Fibroblast of skin of left biceps (primary cell): Measurements from ENCODE around the gene PRIM2.
A peak's percentile ranks its signal among the peaks of the same experiment; 100 is the strongest.
"Not testable (repeated sequence)": the region's sequence is repeated elsewhere in the genome, so short reads cannot be mapped to it uniquely, and the experiment has no call there.

Experiments used
- DNase-seq, 2 experiments: peaks; one replicate each; pipeline ENCODE4 v3.0.0-alpha.2; 2013; ENCODE audit warnings: low read depth in 2 of 2

Gene PRIM2

DNA sequence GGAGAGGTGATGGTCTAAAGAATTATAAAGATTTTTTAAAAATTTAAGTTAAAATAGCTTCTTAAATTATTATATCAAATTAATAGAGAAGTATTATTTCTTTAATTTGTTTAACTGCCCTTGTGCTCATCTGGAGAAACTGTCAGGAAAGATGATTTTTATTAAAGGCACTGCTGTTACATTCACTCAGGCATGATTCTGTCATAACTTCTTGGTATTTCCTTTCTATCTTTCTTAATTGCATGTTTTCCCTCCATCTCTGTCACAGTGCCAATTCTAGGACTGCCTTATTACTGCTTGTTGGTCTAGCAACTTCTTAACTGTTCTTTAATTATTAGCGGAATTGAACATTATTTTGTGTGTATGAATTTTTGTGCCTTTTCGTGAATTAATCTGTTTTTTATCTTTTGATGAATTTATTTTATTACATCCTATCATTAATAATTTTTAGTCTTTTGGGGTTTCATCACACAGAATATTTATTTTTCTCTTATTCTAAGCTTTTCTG lies 47.7 kb downstream of the PRIM2 start:
- peak; percentile 48 to 49 for DNase-seq

DNA sequence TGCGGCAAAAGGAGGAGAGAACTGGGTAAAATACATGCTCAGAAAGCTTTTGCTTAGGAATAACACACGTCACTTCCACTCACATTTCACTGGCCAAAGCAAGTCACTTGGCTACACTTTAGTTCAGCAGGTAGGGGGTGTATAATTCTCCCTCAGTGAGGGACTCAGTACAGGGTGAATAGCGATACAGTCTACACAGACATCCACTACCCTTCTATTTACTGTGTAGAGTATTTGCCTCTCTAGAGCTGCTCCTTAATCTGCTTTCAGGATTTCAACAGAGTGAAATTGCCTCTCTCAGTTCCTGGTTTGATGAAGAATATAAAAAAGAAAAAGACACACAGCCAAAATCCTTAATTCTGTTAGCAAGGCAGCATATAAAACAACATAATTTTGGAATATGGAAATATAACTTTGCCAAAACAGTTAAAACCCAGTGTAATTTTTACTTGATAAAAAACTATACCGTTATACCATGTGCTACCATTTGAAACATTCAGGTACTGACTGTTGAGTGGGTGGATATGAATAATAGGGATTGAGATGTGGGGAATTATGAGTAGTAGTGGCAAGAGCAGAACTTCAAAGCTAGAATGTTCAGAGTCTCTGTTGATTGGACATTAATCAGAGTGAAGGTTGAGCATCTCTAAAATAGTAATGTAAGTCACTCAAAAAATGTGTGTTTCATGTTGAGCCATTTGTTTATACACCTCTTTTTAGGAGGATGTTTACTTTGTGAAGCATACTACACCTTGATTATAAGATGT lies 51.7 kb downstream of the PRIM2 start:
- not testable (repeated sequence) for DNase-seq

DNA sequence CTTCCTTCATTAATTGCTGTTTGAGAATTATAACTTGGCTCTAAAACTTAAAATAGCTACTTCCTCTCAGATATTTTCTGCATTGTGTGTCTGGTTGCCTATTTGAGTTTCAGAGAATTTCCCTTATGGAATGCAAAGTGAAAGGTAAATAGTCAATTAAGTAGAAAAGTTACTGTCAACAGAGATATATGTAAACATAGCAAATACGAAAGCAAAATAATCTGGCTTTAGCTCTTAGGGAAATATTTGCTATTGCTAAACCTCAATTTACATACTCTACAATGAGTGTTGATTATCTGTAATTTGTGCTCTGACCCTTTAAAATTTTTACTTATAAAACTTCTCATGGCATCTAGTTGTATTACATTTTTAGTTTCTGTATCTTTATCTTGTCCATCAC lies 54.3 kb downstream of the PRIM2 start:
- DNase-seq, result not testable (repeated sequence)

DNA sequence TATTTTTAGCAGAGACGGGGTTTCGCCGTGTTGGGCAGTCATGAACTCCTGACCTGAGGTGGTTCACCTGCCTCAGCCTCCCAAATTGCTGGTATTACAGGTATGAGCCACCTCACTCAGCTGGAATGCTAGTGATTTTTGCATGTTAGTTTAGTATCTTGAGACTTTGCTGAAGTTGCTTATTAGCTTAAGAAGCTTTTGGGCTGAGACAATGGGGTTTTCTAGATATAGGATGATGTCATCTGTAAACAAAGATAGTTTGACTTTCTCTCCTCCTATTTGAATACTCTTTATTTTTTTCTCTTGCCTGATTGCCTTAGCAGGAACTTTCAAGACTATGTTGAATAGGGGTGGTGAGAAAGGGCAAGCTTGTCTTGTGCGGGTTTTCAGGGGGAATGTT lies 57.3 kb downstream of the PRIM2 start:
- not testable (repeated sequence) for DNase-seq

DNA sequence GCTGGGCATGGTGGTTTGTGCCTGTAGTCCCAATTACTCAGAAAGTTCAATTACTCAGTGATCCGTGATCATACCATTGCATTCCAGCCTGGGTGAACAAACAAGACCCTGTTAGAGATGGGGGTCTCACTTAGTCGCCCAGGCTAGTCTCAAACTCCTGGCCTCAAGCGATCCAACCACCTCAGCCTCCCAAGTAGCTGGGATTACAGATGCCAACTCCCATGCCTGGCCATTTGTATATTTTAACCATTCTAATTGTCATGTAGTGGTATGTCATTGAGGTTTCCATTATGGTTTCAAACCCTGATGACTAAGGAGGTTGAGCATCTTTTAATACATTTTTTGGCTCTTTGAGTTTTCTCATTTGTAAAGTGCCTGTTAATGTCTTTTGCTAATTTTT lies 58.7 kb downstream of the PRIM2 start:
- DNase-seq, result not testable (repeated sequence)

DNA sequence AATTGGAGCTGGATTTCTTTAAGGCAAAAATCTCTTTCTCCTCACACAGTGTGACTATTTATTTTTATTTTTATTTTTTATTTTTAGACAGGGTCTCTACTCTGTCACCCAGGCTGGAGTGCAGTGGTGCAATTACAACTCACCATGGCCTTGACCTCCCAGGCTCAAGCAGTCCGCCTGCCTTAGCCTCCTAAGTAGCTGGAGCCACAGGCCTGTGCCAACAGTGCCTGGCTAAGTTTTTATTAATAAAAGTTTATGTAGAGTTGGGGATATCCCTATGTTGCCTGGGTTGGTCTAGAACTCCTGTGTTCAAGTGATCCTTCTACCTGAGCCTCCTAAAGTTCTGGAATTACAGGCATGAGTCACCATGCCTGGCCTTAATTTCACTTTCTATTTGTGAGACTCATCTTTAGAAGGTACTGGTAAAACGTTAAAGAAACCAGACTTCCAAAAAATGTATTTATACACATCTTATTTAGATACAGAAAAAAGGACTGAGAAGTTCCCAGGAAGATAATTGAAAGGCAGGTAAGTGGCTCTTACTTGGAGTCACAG lies 71.7 kb downstream of the PRIM2 start:
- DNase-seq, result not testable (repeated sequence)

DNA sequence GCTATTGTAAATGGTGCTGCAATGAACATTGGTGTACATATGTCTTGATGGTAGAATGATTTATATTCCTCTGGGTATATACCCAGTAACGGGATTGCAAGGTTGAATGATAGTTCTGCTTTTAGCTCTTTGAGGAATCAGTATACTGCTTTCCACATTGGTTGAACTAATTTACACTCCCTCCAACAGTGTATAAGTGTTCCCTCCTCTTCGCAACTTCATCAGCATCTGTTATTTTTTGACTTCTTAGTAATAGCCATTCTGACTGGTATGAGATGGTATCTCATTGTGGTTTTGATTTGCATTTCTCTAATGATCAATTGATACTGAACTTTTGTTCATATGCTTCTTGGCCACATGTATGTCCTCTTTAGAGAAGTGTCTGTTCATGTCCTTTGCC lies 73.4 kb downstream of the PRIM2 start:
- not testable (repeated sequence) for DNase-seq

DNA sequence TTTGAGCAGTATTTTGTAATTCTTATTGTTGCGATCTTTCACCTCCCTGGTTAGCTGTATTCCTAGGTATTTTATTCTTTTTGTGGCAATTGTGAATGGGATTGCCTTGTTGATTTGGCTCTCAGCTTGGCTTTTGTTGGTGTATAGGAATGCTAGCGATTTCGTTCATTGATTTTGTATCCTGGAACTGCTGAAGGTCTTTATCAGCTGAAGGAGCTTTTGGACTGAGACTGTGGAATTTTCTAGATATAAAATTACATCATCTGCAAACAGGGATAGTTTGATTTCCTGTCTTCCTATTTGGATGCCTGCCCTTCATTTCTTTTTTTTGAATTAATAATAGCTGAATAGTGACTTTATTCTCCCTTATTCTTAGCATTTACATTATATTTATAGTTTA lies 74.6 kb downstream of the PRIM2 start:
- not testable (repeated sequence) for DNase-seq

DNA sequence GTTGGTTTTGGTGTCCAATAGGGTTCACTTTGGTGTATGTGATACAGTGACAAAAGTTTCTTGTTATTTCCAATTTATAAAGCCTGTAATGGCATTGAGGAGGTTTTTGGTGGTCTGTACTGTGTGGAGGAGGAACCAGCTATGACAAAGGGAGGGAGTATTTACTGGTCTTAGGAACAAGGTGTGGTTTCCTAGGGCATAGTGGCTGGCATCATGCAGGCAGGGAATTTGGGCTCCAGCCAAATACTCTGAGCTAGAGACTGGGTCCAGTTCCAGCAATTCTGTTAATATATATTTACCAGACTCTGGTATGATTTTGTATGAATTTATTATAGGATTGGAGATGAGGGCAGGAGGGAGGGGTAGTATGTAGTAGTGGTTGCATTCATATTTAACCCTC lies 101.9 kb downstream of the PRIM2 start:
- DNase-seq, result not testable (repeated sequence)

DNA sequence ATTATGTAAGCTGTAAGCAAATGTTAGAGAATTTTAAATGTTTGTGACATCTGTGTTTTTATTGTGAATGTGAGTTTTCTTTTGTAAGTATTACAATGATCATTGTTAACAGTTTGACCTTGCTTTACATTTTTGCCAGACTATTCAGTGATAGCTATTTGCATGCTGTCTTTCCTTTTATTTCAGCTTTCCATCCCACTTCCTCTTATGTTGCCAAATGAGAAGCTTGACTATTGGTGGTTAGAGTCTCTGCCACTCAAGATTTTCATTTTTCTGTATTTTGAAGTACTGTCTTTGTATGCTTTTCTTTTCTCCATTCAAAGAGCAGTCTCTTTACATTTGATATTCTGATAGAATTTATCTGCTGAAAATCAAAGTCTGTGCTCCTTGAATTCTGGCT lies 104.1 kb downstream of the PRIM2 start:
- no peak for DNase-seq

DNA sequence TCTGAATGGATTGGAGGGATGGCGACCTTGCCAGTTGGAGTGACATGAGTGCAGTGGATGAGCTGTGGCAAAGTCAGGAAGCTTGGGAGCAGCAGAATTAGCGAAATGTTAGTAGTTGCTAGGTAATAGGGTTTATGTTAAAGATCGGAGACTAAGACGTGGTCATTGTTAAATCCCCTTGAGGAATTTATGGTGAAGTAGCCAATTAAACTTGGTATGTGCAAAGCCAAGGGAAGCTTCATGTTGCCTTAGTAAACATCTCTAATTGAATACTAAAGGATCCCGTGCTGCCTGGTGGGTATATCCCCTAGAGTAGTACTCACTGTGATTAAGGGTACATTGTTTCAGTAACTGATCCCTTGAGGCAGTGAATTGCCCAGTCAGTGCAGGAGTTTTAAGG lies 106.0 kb downstream of the PRIM2 start:
- DNase-seq, result no peak

DNA sequence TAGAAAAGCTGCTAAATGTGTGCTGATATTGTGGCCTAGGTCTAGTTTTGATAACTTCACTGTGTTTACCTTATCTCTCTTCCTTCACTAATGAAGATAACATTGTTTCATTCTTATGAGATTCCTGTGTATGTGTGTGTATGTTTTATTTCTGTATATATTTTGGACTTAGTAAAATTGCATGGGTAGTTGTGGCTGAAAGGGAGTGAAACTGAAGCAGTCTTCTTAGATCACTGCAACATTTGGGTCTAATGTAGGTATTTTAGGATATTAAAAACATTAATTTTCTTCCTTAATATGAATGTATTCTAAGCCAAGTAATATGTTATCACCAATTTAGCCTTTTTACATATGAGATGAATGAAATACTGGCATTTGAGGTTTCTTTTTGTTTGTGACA lies 114.3 kb downstream of the PRIM2 start:
- not testable (repeated sequence) for DNase-seq

DNA sequence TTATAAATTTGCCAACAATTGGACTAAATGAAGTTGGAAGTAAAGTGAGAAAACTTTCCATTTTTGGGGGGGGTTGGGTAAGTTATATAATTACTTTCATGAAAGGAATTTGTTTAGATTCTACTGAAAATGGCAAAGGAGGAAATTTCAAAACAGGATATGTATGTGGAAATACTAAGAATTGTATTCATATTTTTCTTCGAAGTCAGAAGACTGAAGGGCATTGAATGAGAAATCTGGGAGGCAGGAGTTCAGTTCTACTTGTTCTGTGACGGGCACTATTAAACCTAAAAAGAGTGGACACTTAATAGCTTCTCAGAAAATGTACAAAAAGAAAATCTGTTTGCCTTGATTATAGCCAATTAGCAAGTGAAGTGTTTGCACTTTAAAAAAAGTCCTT lies 114.7 kb downstream of the PRIM2 start:
- DNase-seq, result peak; percentile 50 to 52

DNA sequence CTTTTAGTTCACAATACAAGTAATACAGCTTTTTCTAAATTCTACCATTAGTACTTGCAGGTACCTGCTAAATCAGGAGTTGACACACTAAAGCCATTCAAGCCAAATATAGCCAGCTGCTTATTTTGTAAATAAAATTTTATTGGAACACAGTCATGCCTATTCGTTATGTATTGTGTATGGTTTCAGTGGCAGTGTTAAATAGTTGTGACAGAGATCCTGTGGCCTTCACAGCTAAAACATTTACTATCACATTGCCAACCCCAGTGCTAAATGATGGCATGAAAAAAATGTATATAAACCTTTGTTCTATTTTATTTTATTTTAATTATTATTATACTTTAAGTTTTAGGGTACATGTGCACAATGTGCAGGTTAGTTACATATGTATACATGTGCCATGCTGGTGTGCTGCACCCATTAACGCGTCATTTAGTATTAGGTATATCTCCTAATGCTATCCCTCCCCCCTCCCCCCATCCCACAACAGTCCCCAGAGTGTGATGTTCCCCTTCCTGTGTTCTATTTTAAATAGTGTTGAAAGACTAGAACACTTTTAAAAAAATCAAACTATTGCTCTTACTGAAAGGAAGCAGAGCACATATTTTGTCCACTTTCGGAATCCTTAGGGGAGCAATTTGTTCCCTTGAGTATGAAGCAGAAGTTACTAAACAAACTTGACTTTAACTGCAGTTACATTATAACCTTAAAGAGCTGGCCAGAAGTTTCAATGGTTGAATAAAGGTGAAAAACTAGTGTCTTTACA lies 115.7 kb downstream of the PRIM2 start:
- no peak for DNase-seq

DNA sequence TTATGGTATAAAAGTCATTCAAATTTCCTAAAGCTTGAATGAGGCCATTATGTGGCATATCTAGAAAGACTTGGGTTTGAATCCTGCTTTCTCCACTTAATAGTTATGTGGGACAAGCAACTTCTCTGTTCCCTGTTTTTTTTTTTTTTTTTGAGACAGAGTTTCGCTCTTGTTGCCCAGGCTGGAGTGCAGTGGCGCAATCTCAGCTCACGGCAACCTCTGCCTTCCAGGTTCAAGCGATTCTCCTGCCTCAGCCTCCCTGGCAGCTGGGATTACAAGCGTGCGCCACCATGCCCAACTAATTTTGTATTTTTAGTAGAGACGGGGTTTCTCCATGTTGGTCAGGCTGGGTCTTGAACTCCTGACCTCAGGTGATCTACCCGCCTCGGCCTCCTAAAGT lies 116.4 kb downstream of the PRIM2 start:
- not testable (repeated sequence) for DNase-seq

DNA sequence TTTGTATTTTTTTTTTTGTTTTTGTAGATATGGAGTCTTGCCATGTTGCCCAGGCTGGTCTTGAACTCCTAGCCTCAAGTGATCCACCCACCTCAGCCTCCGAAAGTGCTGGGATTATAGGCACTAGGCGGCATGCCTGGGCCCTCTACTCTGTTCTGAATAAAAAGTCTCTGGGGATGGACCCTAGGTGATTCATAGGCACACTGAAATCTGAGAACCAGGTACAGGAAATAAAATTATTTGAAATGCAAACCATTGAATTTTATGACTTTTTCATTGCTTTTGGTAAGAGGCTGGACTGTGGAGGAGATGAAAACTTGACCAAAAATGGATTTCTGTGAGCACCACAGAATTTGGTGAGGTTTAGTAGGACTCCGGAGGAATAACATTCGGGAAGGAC lies 117.5 kb downstream of the PRIM2 start:
- no peak for DNase-seq

DNA sequence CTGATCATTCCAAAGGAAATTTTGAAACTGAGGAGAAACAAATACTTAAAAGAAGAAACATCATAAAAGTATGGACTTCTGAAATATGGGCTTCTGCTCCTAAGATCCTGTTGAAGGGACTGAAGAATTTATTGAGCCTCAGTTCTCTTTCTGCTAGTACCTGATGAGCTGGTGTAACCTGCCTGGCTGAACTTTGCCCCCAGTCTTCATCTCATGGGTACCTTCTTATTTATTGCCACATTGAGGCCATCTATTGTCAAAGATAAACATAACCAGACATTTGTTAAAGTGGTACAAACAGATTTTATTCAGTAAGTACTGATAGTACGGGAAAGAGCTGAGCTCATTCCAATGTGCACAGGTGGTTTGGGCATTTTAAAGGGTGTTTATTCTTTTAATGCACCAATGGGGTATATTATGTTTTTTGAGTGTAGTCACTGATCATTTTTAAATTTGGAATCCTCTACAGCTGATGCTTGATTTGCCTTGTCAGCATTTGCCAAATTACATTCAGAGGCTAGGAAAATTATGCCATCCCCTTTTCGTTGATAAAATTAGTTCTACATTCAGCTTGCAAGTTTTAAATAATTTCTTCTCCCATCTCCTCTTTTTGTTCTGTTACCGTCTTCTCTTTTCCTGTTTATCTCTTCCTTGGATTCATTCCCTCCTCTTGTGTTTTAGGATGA lies 118.2 kb downstream of the PRIM2 start:
- DNase-seq, result no peak

DNA sequence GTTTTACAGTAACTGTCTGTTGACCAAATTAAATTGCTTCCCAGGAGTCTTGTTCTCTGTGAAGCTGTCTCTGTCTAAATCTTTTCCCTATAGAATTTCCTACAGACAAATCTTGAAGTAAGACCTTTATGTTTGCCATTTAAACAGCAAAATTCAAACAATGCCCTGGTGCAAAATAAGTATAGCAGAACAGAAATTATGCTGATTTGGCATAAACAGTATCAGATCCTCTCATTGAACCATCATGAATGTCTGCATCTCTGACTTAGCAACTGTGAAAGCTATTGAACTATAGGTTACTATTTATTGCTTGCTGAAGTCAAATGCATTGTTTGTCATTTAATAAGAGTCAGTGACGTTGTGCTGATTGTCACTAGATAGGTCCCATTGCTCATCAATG lies 123.3 kb downstream of the PRIM2 start:
- not testable (repeated sequence) for DNase-seq

DNA sequence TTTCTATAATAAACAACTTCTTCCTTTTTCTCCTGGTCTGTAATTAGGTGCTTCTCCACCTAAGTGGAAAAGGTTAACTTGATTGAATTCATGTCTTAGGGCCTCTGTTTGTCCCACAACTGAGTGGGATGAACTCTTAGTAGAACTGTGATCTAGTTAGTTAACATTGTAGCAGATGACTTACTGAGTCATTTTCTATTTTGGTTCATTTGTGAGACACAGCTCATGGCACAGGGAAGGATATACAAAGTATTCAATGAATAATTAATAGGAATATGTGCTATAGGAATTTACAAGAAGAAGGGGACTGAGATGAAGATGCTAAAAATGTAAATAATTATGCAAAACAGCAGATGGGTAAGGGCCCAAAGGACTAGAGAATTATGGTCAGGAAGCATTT lies 124.7 kb downstream of the PRIM2 start:
- not testable (repeated sequence) for DNase-seq

DNA sequence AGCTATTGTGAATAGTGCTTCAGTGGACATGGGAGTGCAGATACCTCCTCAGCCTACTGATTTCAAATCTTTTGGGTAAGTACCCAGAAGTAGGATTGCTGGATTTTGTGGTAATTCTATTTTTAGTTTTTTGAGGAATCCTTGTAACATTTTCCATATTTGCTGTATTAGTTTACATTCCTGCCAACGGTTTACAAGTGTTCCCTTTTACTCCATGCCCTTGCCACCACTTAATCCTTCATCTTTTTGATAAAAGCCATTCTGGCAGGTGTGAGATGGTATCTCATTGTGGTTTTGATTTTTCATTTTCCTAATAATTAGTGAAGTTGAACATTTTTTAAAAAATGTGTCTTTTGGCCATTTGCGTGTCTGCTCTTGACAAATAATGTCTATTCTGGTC lies 125.8 kb downstream of the PRIM2 start:
- DNase-seq, result not testable (repeated sequence)

DNA sequence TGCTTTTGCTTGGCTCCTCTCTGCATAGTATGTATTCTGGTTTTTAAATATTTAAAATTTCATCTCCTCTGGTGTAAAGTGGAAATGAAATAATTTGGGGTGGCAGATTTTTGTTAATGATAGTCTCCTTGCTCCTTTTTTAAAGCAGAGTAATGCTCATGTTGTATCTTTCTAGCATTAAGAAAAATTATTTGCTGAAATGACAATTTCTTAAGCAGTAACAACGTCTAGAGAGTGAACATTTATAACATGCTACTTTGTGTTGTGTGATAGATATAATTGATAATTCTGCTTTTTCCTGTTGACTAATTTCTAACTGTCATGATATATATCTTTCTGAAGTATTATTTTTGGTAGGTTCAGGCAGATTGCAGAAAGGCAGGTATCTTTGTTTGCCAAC lies 127.4 kb downstream of the PRIM2 start:
- DNase-seq, result not testable (repeated sequence)

DNA sequence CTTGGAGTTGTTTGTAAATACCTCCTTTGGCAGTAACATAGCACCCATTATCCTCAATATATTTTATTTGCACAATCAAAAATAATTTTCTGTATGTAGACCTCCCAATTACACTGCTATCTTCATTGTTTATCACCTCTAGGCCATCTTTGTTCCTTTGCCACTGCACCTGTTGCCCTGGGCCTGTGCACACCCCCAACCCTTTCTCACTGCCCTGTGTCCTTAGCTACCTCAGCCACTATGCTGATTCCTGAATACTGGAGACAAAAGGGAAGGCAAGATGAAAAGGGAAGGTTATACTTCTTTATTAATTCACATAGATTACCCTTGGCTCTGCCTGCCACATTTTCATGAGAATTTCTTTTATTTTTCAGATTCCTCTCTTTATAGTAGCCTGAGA lies 127.9 kb downstream of the PRIM2 start:
- not testable (repeated sequence) for DNase-seq
